ENCODE measurements around the gene KRT3. TPM values are rescaled to one million over a fixed set of nuclear protein-coding genes. Genes with fewer than 3 reads are reported as not detected.

Gene KRT3
- total RNA-seq, 1 donor from 2014 or later, result 0.09 TPM

DNA sequence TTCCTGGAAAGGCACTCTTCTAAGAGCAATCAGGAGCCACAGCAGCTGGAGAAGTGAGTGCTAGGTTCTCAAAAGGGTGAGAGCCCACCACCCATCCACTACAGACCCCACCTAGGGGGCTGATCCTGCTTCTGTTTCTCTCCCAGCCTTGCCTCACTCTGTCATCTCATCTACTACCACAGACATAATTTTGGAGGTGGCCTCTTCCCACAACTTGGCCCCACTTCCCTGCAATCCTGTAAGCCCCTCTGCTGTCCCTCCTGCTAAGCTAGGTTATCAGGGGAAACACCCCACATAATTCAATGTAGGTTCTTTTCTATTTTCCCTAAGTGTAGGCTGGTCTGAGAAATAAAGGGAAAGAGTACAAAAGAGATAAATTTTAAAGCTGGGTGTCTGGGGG is 35.3 kb downstream of the KRT3 start:
- Histone ChIP-seq H3K4me3 (ENCODE audit: insufficient read depth, low read depth, low read length) (no peak overlapping the region), H3K79me2 (ENCODE audit: insufficient read depth, low read length) (no peaks in the 10 kb centered on the region), H3K4me2 (ENCODE audit: low read length) (no peak overlapping the region), H3K4me1 (ENCODE audit: insufficient read depth, low read length) (no peaks in the 10 kb centered on the region), H3K27ac (ENCODE audit: low read depth, low read length) (no peak overlapping the region), H2AFZ (ENCODE audit: low read depth, low read length) (no peak overlapping the region), H4K20me1 (ENCODE audit: insufficient read depth, low read length) (no peaks in the 10 kb centered on the region), H3K9me3 (ENCODE audit: insufficient read depth, low read depth, low read length) (no peaks in the 10 kb centered on the region), H3K27me3 (ENCODE audit: insufficient read depth, low read length) (peaks cover 20% of the 10 kb centered on the region), H3K9ac (ENCODE audit: low read length) (no peak overlapping the region), H3K36me3 (ENCODE audit: insufficient read depth, low read length) (no peaks in the 10 kb centered on the region)
- H3K27ac Mint-ChIP-seq (ENCODE audit: unreplicated experiment), result no peak overlapping the region
- H3K27me3 Mint-ChIP-seq (ENCODE audit: low read depth, unreplicated experiment), result peaks cover 29% of the 10 kb centered on the region
- FAIRE-seq, result no peak
- peaks cover 2% of the 10 kb centered on the region for H3K36me3 Mint-ChIP-seq (ENCODE audit: low read depth, unreplicated experiment)
- no peak overlapping the region for H3K4me3 Mint-ChIP-seq (ENCODE audit: unreplicated experiment)
- H3K9me3 Mint-ChIP-seq (ENCODE audit: unreplicated experiment), result peaks cover 28% of the 10 kb centered on the region
- no peaks in the 10 kb centered on the region for H3K4me1 Mint-ChIP-seq (ENCODE audit: low read depth, unreplicated experiment)
- TF ChIP-seq CTCF (IDR thresholded peaks at IDR 0.05; ENCODE audit: insufficient read depth, low read depth, low read length), result no peak
- TF ChIP-seq EZH2 (IDR thresholded peaks at IDR 0.05; ENCODE audit: insufficient read depth, low read length), result no peak
- no peak for DNase-seq (ENCODE audit: low read depth)

- Mint-ChIP-seq H3K4me3 (ENCODE audit: unreplicated experiment) (no peak overlapping the region), H3K9me3 (ENCODE audit: unreplicated experiment) (peaks cover 28% of the 10 kb centered on the region), H3K4me1 (ENCODE audit: low read depth, unreplicated experiment) (no peaks in the 10 kb centered on the region), H3K36me3 (ENCODE audit: low read depth, unreplicated experiment) (peaks cover 2% of the 10 kb centered on the region), H3K27ac (ENCODE audit: unreplicated experiment) (no peak overlapping the region), H3K27me3 (ENCODE audit: low read depth, unreplicated experiment) (peaks cover 34% of the 10 kb centered on the region)
- Histone ChIP-seq H3K4me2 (ENCODE audit: low read length) (no peak overlapping the region), H4K20me1 (ENCODE audit: insufficient read depth, low read length) (no peaks in the 10 kb centered on the region), H3K9me3 (ENCODE audit: insufficient read depth, low read depth, low read length) (no peaks in the 10 kb centered on the region), H3K36me3 (ENCODE audit: insufficient read depth, low read length) (no peaks in the 10 kb centered on the region), H3K4me1 (ENCODE audit: insufficient read depth, low read length) (no peaks in the 10 kb centered on the region), H3K9ac (ENCODE audit: low read length) (no peak overlapping the region), H3K27ac (ENCODE audit: low read depth, low read length) (no peak overlapping the region), H2AFZ (ENCODE audit: low read depth, low read length) (no peak overlapping the region), H3K4me3 (ENCODE audit: insufficient read depth, low read depth, low read length) (no peak overlapping the region), H3K27me3 (ENCODE audit: insufficient read depth, low read length) (peaks cover 19% of the 10 kb centered on the region), H3K79me2 (ENCODE audit: insufficient read depth, low read length) (no peaks in the 10 kb centered on the region)
- DNase-seq (ENCODE audit: low read depth) (no peak), FAIRE-seq (no peak)
- no peak for TF ChIP-seq CTCF (IDR thresholded peaks at IDR 0.05; ENCODE audit: insufficient read depth, low read depth, low read length)
- no peak for TF ChIP-seq EZH2 (IDR thresholded peaks at IDR 0.05; ENCODE audit: insufficient read depth, low read length)
Measured at GRCh38 chr12:52759695-52760094, 36.2 kb downstream of the KRT3 start.

GRCh38 chr12:52759218-52759617 is 36.7 kb downstream of the KRT3 start:
- Histone ChIP-seq H3K9me3 (ENCODE audit: insufficient read depth, low read depth, low read length) (no peaks in the 10 kb centered on the region), H2AFZ (ENCODE audit: low read depth, low read length) (no peak overlapping the region), H3K27me3 (ENCODE audit: insufficient read depth, low read length) (peaks cover 18% of the 10 kb centered on the region), H3K4me3 (ENCODE audit: insufficient read depth, low read depth, low read length) (no peak overlapping the region), H3K4me2 (ENCODE audit: low read length) (no peak overlapping the region), H3K4me1 (ENCODE audit: insufficient read depth, low read length) (no peaks in the 10 kb centered on the region), H3K36me3 (ENCODE audit: insufficient read depth, low read length) (no peaks in the 10 kb centered on the region), H3K27ac (ENCODE audit: low read depth, low read length) (no peak overlapping the region), H3K79me2 (ENCODE audit: insufficient read depth, low read length) (no peaks in the 10 kb centered on the region), H4K20me1 (ENCODE audit: insufficient read depth, low read length) (no peaks in the 10 kb centered on the region), H3K9ac (ENCODE audit: low read length) (no peak overlapping the region)
- DNase-seq (ENCODE audit: low read depth), result no peak
- Mint-ChIP-seq H3K4me1 (ENCODE audit: low read depth, unreplicated experiment) (no peaks in the 10 kb centered on the region), H3K9me3 (ENCODE audit: unreplicated experiment) (peaks cover 28% of the 10 kb centered on the region), H3K4me3 (ENCODE audit: unreplicated experiment) (no peak overlapping the region), H3K27me3 (ENCODE audit: low read depth, unreplicated experiment) (peaks cover 37% of the 10 kb centered on the region), H3K27ac (ENCODE audit: unreplicated experiment) (no peak overlapping the region), H3K36me3 (ENCODE audit: low read depth, unreplicated experiment) (peaks cover 2% of the 10 kb centered on the region)
- no peak for FAIRE-seq
- no peak for TF ChIP-seq CTCF (IDR thresholded peaks at IDR 0.05; ENCODE audit: insufficient read depth, low read depth, low read length)
- no peak for TF ChIP-seq EZH2 (IDR thresholded peaks at IDR 0.05; ENCODE audit: insufficient read depth, low read length)

Data from astrocyte (in vitro differentiated cells and primary cell).